IPS-18a (cell line): ENCODE results near the gene OCA2.

Source experiments
- H3K27ac ChIP-seq: one replicate; pipeline ENCODE4 v1.5.1; 2013; ENCODE audit warnings: low read length
- H3K27me3 ChIP-seq: one replicate; pipeline ENCODE4 v1.6.1; 2013; ENCODE audit warnings: mild to moderate bottlenecking, low read length; ENCODE audit not compliant: control insufficient read depth, insufficient read depth
- H3K36me3 ChIP-seq: one replicate; pipeline ENCODE4 v1.6.1; 2013; ENCODE audit warnings: low read depth, low read length; ENCODE audit not compliant: control insufficient read depth
- H3K4me1 ChIP-seq: one replicate; pipeline ENCODE4 v1.6.1; 2013; ENCODE audit warnings: low read depth, low read length; ENCODE audit not compliant: control insufficient read depth
- H3K4me3 ChIP-seq: one replicate; pipeline ENCODE4 v1.5.1; 2013; ENCODE audit warnings: low read length
- H3K9ac ChIP-seq: one replicate; pipeline ENCODE4 v1.6.1; 2013; ENCODE audit warnings: mild to moderate bottlenecking, low read length, moderate library complexity
- H3K9me3 ChIP-seq: one replicate; pipeline ENCODE4 v1.6.1; 2013; ENCODE audit warnings: low read depth, low read length; ENCODE audit not compliant: control insufficient read depth

Gene OCA2

GRCh38 chr15:28026221-28026620 is 72.9 kb downstream of the OCA2 start:
- Histone ChIP-seq H3K36me3 (no peaks in the 10 kb centered on the region), H3K9ac (no peak overlapping the region), H3K27me3 (no peaks in the 10 kb centered on the region), H3K4me1 (peaks cover 4% of the 10 kb centered on the region), H3K9me3 (no peaks in the 10 kb centered on the region), H3K4me3 (no peak overlapping the region), H3K27ac (no peak overlapping the region)

GRCh38 chr15:28025413-28025812 is 73.7 kb downstream of the OCA2 start:
- H3K4me3 ChIP-seq, result no peak overlapping the region
- H3K9ac ChIP-seq, result no peak overlapping the region
- no peak overlapping the region for H3K27ac ChIP-seq
- H3K4me1 ChIP-seq, result no peaks in the 10 kb centered on the region
- no peaks in the 10 kb centered on the region for H3K27me3 ChIP-seq
- H3K36me3 ChIP-seq, result no peaks in the 10 kb centered on the region
- H3K9me3 ChIP-seq, result no peaks in the 10 kb centered on the region

GRCh38 chr15:28024889-28025250 is 74.2 kb downstream of the OCA2 start:
- H3K4me3 ChIP-seq, result no peak overlapping the region
- H3K27me3 ChIP-seq, result no peaks in the 10 kb centered on the region
- H3K4me1 ChIP-seq, result no peaks in the 10 kb centered on the region
- no peak overlapping the region for H3K27ac ChIP-seq
- H3K36me3 ChIP-seq, result no peaks in the 10 kb centered on the region
- no peak overlapping the region for H3K9ac ChIP-seq
- H3K9me3 ChIP-seq, result no peaks in the 10 kb centered on the region

GRCh38 chr15:28023933-28024888 is 74.9 kb downstream of the OCA2 start:
- no peak overlapping the region for H3K4me3 ChIP-seq
- H3K27ac ChIP-seq, result no peak overlapping the region
- peaks cover 4% of the 10 kb centered on the region for H3K4me1 ChIP-seq
- H3K9me3 ChIP-seq, result no peaks in the 10 kb centered on the region
- H3K9ac ChIP-seq, result no peak overlapping the region
- H3K36me3 ChIP-seq, result no peaks in the 10 kb centered on the region
- H3K27me3 ChIP-seq, result no peaks in the 10 kb centered on the region

GRCh38 chr15:28023422-28023821 is 75.7 kb downstream of the OCA2 start:
- H3K4me1 ChIP-seq, result peaks cover 4% of the 10 kb centered on the region
- H3K27ac ChIP-seq, result no peak overlapping the region
- no peak overlapping the region for H3K9ac ChIP-seq
- no peaks in the 10 kb centered on the region for H3K27me3 ChIP-seq
- no peak overlapping the region for H3K4me3 ChIP-seq
- H3K9me3 ChIP-seq, result no peaks in the 10 kb centered on the region
- no peaks in the 10 kb centered on the region for H3K36me3 ChIP-seq

- Histone ChIP-seq H3K27me3 (no peaks in the 10 kb centered on the region), H3K4me3 (no peak overlapping the region), H3K36me3 (no peaks in the 10 kb centered on the region), H3K4me1 (peaks cover 4% of the 10 kb centered on the region), H3K27ac (no peak overlapping the region), H3K9me3 (no peaks in the 10 kb centered on the region), H3K9ac (no peak overlapping the region)
Measured at GRCh38 chr15:28022961-28023360, 76.2 kb downstream of the OCA2 start.

- H3K4me3 ChIP-seq, result no peak overlapping the region
- no peaks in the 10 kb centered on the region for H3K9me3 ChIP-seq
- H3K9ac ChIP-seq, result no peak overlapping the region
- no peaks in the 10 kb centered on the region for H3K36me3 ChIP-seq
- peaks cover 4% of the 10 kb centered on the region for H3K4me1 ChIP-seq
- H3K27me3 ChIP-seq, result no peaks in the 10 kb centered on the region
- H3K27ac ChIP-seq, result no peak overlapping the region
Measured at GRCh38 chr15:28022181-28022580, 76.9 kb downstream of the OCA2 start.

GRCh38 chr15:28021281-28022039 is 77.7 kb downstream of the OCA2 start:
- Histone ChIP-seq H3K9ac (no peak overlapping the region), H3K36me3 (no peaks in the 10 kb centered on the region), H3K4me3 (no peak overlapping the region), H3K4me1 (peaks cover 4% of the 10 kb centered on the region), H3K9me3 (no peaks in the 10 kb centered on the region), H3K27ac (no peak overlapping the region), H3K27me3 (no peaks in the 10 kb centered on the region)

GRCh38 chr15:28020644-28021043 is 78.5 kb downstream of the OCA2 start:
- no peaks in the 10 kb centered on the region for H3K9me3 ChIP-seq
- no peaks in the 10 kb centered on the region for H3K36me3 ChIP-seq
- H3K4me3 ChIP-seq, result no peak overlapping the region
- no peak overlapping the region for H3K9ac ChIP-seq
- no peaks in the 10 kb centered on the region for H3K27me3 ChIP-seq
- H3K4me1 ChIP-seq, result peaks cover 4% of the 10 kb centered on the region
- no peak overlapping the region for H3K27ac ChIP-seq

- peaks cover 4% of the 10 kb centered on the region for H3K4me1 ChIP-seq
- no peaks in the 10 kb centered on the region for H3K36me3 ChIP-seq
- no peak overlapping the region for H3K27ac ChIP-seq
- H3K9ac ChIP-seq, result no peak overlapping the region
- no peak overlapping the region for H3K4me3 ChIP-seq
- no peaks in the 10 kb centered on the region for H3K9me3 ChIP-seq
- no peaks in the 10 kb centered on the region for H3K27me3 ChIP-seq
Measured at GRCh38 chr15:28019594-28020309, 79.4 kb downstream of the OCA2 start.

GRCh38 chr15:28018291-28019044 is 80.6 kb downstream of the OCA2 start:
- no peak overlapping the region for H3K27ac ChIP-seq
- H3K9ac ChIP-seq, result no peak overlapping the region
- peaks cover 4% of the 10 kb centered on the region for H3K4me1 ChIP-seq
- no peaks in the 10 kb centered on the region for H3K36me3 ChIP-seq
- H3K27me3 ChIP-seq, result no peaks in the 10 kb centered on the region
- no peak overlapping the region for H3K4me3 ChIP-seq
- no peaks in the 10 kb centered on the region for H3K9me3 ChIP-seq
